ENCODE measurements around the gene CCDC30.

The CCDC30 gene

DNA sequence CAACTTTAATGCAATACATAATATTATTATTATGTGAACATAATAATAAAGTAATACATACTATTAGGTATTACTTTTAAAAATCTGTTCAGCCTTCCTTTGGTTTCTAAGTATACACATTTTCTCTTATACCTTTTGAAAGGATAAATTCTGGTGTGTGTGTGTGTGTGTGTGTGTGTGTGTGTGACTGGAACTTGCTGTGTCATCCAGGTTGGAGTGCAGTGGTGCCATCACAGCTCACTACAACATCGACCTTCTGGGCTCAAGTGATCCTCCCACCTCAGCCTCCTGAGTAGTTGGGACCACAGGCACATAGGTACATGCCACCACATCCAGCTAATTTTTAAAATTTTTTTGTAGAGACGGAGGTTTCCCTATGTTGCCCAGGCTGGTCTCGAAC lies 88.5 kb downstream of the CCDC30 start:
- Histone ChIP-seq H3K4me1 (ENCODE audit: control insufficient read depth in 2 of 2, insufficient read depth in 2 of 2, low read length in 2 of 2) (no peaks in the 10 kb centered on the region), H3K4me3 (ENCODE audit: low read length in 2 of 2) (no peak overlapping the region), H3K27me3 (ENCODE audit: control insufficient read depth in 2 of 2, insufficient read depth in 2 of 2, low read length in 2 of 2) (no peaks in the 10 kb centered on the region), H3K9ac (ENCODE audit: low read depth in 1 of 2, low read length in 2 of 2) (no peak overlapping the region), H3K36me3 (ENCODE audit: control insufficient read depth in 2 of 2, insufficient read depth in 2 of 2, low read length in 2 of 2) (no peaks in the 10 kb centered on the region), H3K27ac (ENCODE audit: low read depth in 2 of 2, low read length in 2 of 2) (no peak overlapping the region), H3K9me3 (ENCODE audit: control insufficient read depth in 2 of 2, low read length in 2 of 2) (no peaks in the 10 kb centered on the region)

GRCh38 chr1:42552636-42553035 lies 89.5 kb downstream of the CCDC30 start:
- Histone ChIP-seq H3K36me3 (ENCODE audit: control insufficient read depth in 2 of 2, insufficient read depth in 2 of 2, low read length in 2 of 2) (no peaks in the 10 kb centered on the region), H3K9me3 (ENCODE audit: control insufficient read depth in 2 of 2, low read length in 2 of 2) (no peaks in the 10 kb centered on the region), H3K27me3 (ENCODE audit: control insufficient read depth in 2 of 2, insufficient read depth in 2 of 2, low read length in 2 of 2) (no peaks in the 10 kb centered on the region), H3K4me3 (ENCODE audit: low read length in 2 of 2) (no peak overlapping the region), H3K27ac (ENCODE audit: low read depth in 2 of 2, low read length in 2 of 2) (no peak overlapping the region), H3K9ac (ENCODE audit: low read depth in 1 of 2, low read length in 2 of 2) (no peak overlapping the region), H3K4me1 (ENCODE audit: control insufficient read depth in 2 of 2, insufficient read depth in 2 of 2, low read length in 2 of 2) (no peaks in the 10 kb centered on the region)

GRCh38 chr1:42557230-42557851 lies 94.3 kb downstream of the CCDC30 start:
- H3K27me3 ChIP-seq (ENCODE audit: control insufficient read depth in 2 of 2, insufficient read depth in 2 of 2, low read length in 2 of 2), result no peaks in the 10 kb centered on the region
- no peak overlapping the region for H3K9ac ChIP-seq (ENCODE audit: low read depth in 1 of 2, low read length in 2 of 2)
- no peaks in the 10 kb centered on the region for H3K36me3 ChIP-seq (ENCODE audit: control insufficient read depth in 2 of 2, insufficient read depth in 2 of 2, low read length in 2 of 2)
- H3K4me1 ChIP-seq (ENCODE audit: control insufficient read depth in 2 of 2, insufficient read depth in 2 of 2, low read length in 2 of 2), result no peaks in the 10 kb centered on the region
- no peak overlapping the region for H3K4me3 ChIP-seq (ENCODE audit: low read length in 2 of 2)
- no peaks in the 10 kb centered on the region for H3K9me3 ChIP-seq (ENCODE audit: control insufficient read depth in 2 of 2, low read length in 2 of 2)
- no peak overlapping the region for H3K27ac ChIP-seq (ENCODE audit: low read depth in 2 of 2, low read length in 2 of 2)

GRCh38 chr1:42567038-42567437 lies 104.0 kb downstream of the CCDC30 start:
- Histone ChIP-seq H3K9ac (ENCODE audit: low read depth in 1 of 2, low read length in 2 of 2) (no peak overlapping the region), H3K36me3 (ENCODE audit: control insufficient read depth in 2 of 2, insufficient read depth in 2 of 2, low read length in 2 of 2) (no peaks in the 10 kb centered on the region), H3K4me3 (ENCODE audit: low read length in 2 of 2) (no peak overlapping the region), H3K27me3 (ENCODE audit: control insufficient read depth in 2 of 2, insufficient read depth in 2 of 2, low read length in 2 of 2) (no peaks in the 10 kb centered on the region), H3K27ac (ENCODE audit: low read depth in 2 of 2, low read length in 2 of 2) (no peak overlapping the region), H3K4me1 (ENCODE audit: control insufficient read depth in 2 of 2, insufficient read depth in 2 of 2, low read length in 2 of 2) (no peaks in the 10 kb centered on the region), H3K9me3 (ENCODE audit: control insufficient read depth in 2 of 2, low read length in 2 of 2) (no peaks in the 10 kb centered on the region)

DNA sequence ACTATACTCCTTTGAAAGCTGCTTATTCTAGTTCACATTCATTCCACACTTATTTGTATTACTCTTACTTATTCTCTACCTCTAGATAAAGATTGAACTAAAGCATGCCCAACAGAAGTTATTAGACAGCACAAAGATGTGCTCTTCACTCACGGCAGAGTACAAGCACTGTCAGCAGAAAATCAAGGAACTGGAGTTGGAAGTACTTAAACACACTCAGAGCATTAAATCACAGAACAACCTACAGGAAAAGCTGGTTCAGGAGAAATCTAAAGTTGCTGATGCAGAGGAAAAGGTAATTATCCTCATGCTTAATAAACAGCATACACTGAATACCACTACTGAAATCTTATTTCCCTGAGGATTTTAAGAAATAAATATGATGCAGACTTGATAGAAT lies 113.8 kb downstream of the CCDC30 start:
- no peaks in the 10 kb centered on the region for H3K36me3 ChIP-seq (ENCODE audit: control insufficient read depth in 2 of 2, insufficient read depth in 2 of 2, low read length in 2 of 2)
- no peak overlapping the region for H3K27ac ChIP-seq (ENCODE audit: low read depth in 2 of 2, low read length in 2 of 2)
- H3K4me3 ChIP-seq (ENCODE audit: low read length in 2 of 2), result no peak overlapping the region
- H3K4me1 ChIP-seq (ENCODE audit: control insufficient read depth in 2 of 2, insufficient read depth in 2 of 2, low read length in 2 of 2), result no peaks in the 10 kb centered on the region
- H3K27me3 ChIP-seq (ENCODE audit: control insufficient read depth in 2 of 2, insufficient read depth in 2 of 2, low read length in 2 of 2), result no peaks in the 10 kb centered on the region
- no peak overlapping the region for H3K9ac ChIP-seq (ENCODE audit: low read depth in 1 of 2, low read length in 2 of 2)
- no peaks in the 10 kb centered on the region for H3K9me3 ChIP-seq (ENCODE audit: control insufficient read depth in 2 of 2, low read length in 2 of 2)

- no peaks in the 10 kb centered on the region for H3K4me1 ChIP-seq (ENCODE audit: control insufficient read depth in 2 of 2, insufficient read depth in 2 of 2, low read length in 2 of 2)
Observed at GRCh38 chr1:42586016-42586415, 122.9 kb downstream of the CCDC30 start.

DNA sequence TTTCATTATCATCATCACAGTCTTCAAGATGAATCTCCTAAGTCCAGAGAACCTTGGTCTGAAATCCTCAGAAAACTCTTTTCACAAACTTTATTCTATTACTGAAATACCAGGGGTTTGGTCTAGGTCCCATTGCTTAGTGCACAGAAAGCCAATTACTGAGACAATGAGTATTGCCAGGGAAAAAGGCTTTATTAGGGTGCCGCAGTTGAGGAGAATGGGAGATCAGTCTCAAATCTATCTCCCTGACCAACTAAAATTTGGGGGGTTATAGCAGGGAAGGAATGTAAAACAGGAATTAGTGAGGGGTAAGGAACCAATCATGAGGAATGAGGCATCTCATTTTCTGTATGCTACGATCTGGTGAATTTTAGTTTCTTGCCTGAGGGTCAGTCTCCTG lies 124.7 kb downstream of the CCDC30 start:
- H3K4me3 ChIP-seq (ENCODE audit: low read length in 2 of 2), result no peak overlapping the region
- peaks cover 0 to 4% of the 10 kb centered on the region in 2 donors for H3K9me3 ChIP-seq (ENCODE audit: control insufficient read depth in 2 of 2, low read length in 2 of 2)
- H3K4me1 ChIP-seq (ENCODE audit: control insufficient read depth in 2 of 2, insufficient read depth in 2 of 2, low read length in 2 of 2), result no peaks in the 10 kb centered on the region
- no peaks in the 10 kb centered on the region for H3K27me3 ChIP-seq (ENCODE audit: control insufficient read depth in 2 of 2, insufficient read depth in 2 of 2, low read length in 2 of 2)
- no peak overlapping the region for H3K27ac ChIP-seq (ENCODE audit: low read depth in 2 of 2, low read length in 2 of 2)
- H3K36me3 ChIP-seq (ENCODE audit: control insufficient read depth in 2 of 2, insufficient read depth in 2 of 2, low read length in 2 of 2), result peaks cover 0 to 2% of the 10 kb centered on the region in 2 donors
- H3K9ac ChIP-seq (ENCODE audit: low read depth in 1 of 2, low read length in 2 of 2), result no peak overlapping the region

More at GRCh38 chr1:42586016-42586415, 122.9 kb downstream of the CCDC30 start:
- no peak overlapping the region for H3K9ac ChIP-seq (ENCODE audit: low read depth in 1 of 2, low read length in 2 of 2)
- peaks cover 0 to 2% of the 10 kb centered on the region in 2 donors for H3K36me3 ChIP-seq (ENCODE audit: control insufficient read depth in 2 of 2, insufficient read depth in 2 of 2, low read length in 2 of 2)
- H3K9me3 ChIP-seq (ENCODE audit: control insufficient read depth in 2 of 2, low read length in 2 of 2), result peaks cover 0 to 4% of the 10 kb centered on the region in 2 donors
- H3K27me3 ChIP-seq (ENCODE audit: control insufficient read depth in 2 of 2, insufficient read depth in 2 of 2, low read length in 2 of 2), result no peaks in the 10 kb centered on the region
- H3K4me3 ChIP-seq (ENCODE audit: low read length in 2 of 2), result no peak overlapping the region
- no peak overlapping the region for H3K27ac ChIP-seq (ENCODE audit: low read depth in 2 of 2, low read length in 2 of 2)

- Histone ChIP-seq H3K4me1 (ENCODE audit: control insufficient read depth in 2 of 2, insufficient read depth in 2 of 2, low read length in 2 of 2) (no peaks in the 10 kb centered on the region), H3K4me3 (ENCODE audit: low read length in 2 of 2) (no peak overlapping the region), H3K27ac (ENCODE audit: low read depth in 2 of 2, low read length in 2 of 2) (no peak overlapping the region), H3K9me3 (ENCODE audit: control insufficient read depth in 2 of 2, low read length in 2 of 2) (no peaks in the 10 kb centered on the region), H3K36me3 (ENCODE audit: control insufficient read depth in 2 of 2, insufficient read depth in 2 of 2, low read length in 2 of 2) (peaks cover 0 to 2% of the 10 kb centered on the region in 2 donors), H3K9ac (ENCODE audit: low read depth in 1 of 2, low read length in 2 of 2) (no peak overlapping the region), H3K27me3 (ENCODE audit: control insufficient read depth in 2 of 2, insufficient read depth in 2 of 2, low read length in 2 of 2) (no peaks in the 10 kb centered on the region)
Observed at GRCh38 chr1:42592811-42593210, 129.7 kb downstream of the CCDC30 start.

- Histone ChIP-seq H3K9me3 (ENCODE audit: control insufficient read depth in 2 of 2, low read length in 2 of 2) (no peaks in the 10 kb centered on the region), H3K4me3 (ENCODE audit: low read length in 2 of 2) (no peak overlapping the region), H3K27me3 (ENCODE audit: control insufficient read depth in 2 of 2, insufficient read depth in 2 of 2, low read length in 2 of 2) (no peaks in the 10 kb centered on the region), H3K27ac (ENCODE audit: low read depth in 2 of 2, low read length in 2 of 2) (no peak overlapping the region), H3K4me1 (ENCODE audit: control insufficient read depth in 2 of 2, insufficient read depth in 2 of 2, low read length in 2 of 2) (no peaks in the 10 kb centered on the region), H3K36me3 (ENCODE audit: control insufficient read depth in 2 of 2, insufficient read depth in 2 of 2, low read length in 2 of 2) (peaks cover 0 to 2% of the 10 kb centered on the region in 2 donors), H3K9ac (ENCODE audit: low read depth in 1 of 2, low read length in 2 of 2) (no peak overlapping the region)
Observed at GRCh38 chr1:42593486-42594100, 130.5 kb downstream of the CCDC30 start.

- H3K4me3 ChIP-seq (ENCODE audit: low read length in 2 of 2), result no peak overlapping the region
- H3K27ac ChIP-seq (ENCODE audit: low read depth in 2 of 2, low read length in 2 of 2), result no peak overlapping the region
- no peaks in the 10 kb centered on the region for H3K27me3 ChIP-seq (ENCODE audit: control insufficient read depth in 2 of 2, insufficient read depth in 2 of 2, low read length in 2 of 2)
- H3K9ac ChIP-seq (ENCODE audit: low read depth in 1 of 2, low read length in 2 of 2), result no peak overlapping the region
- H3K4me1 ChIP-seq (ENCODE audit: control insufficient read depth in 2 of 2, insufficient read depth in 2 of 2, low read length in 2 of 2), result no peaks in the 10 kb centered on the region
- H3K36me3 ChIP-seq (ENCODE audit: control insufficient read depth in 2 of 2, insufficient read depth in 2 of 2, low read length in 2 of 2), result no peaks in the 10 kb centered on the region
- H3K9me3 ChIP-seq (ENCODE audit: control insufficient read depth in 2 of 2, low read length in 2 of 2), result no peaks in the 10 kb centered on the region
Observed at GRCh38 chr1:42601472-42601871, 138.4 kb downstream of the CCDC30 start.

All from mucosa of rectum (tissue), 2 donors.